Chondrocyte (in vitro differentiated cells): ENCODE results near the gene GLYATL1. TPM values are rescaled to one million over a fixed set of nuclear protein-coding genes. Genes with fewer than 3 reads are reported as not detected.

ENCODE experiments used
- total RNA-seq: library from RNA; stranded (reverse); gene quantifications from 3 replicates; pipeline ENCODE4 v1.2.1, GENCODE V29; 2021

The GLYATL1 gene
- total RNA-seq, 1 donor from 2014 or later: not detected

Other genes starting within 250 kb of the GLYATL1 start
- gene GLYAT, start 207.5 kb upstream of the GLYATL1 start, total RNA-seq: not detected in 3 replicates
- 0.35 TPM in 1 of 3 replicates, not detected in the others for gene GLYATL2, start 94.8 kb upstream of the GLYATL1 start, total RNA-seq
- gene GLYATL1B, start 146.8 kb downstream of the GLYATL1 start, total RNA-seq: not detected in 3 replicates
- gene FAM111B, start 167.7 kb downstream of the GLYATL1 start, total RNA-seq: 1.3 to 7.6 TPM (median 1.6 TPM) in 3 replicates
- 10.8 to 22.3 TPM (median 11.6 TPM) in 3 replicates for gene FAM111A, start 203.4 kb downstream of the GLYATL1 start, total RNA-seq
- 3.1 to 4.4 TPM (median 3.4 TPM) in 3 replicates for gene DTX4, start 232.6 kb downstream of the GLYATL1 start, total RNA-seq